HCT116 (cell line): ENCODE data around the gene TARS2. TPM values are rescaled to one million over a fixed set of nuclear protein-coding genes. Genes with fewer than 3 reads are reported as not detected.

ENCODE experiments used
- ATAC-seq: fragments of 200-7000 bp; cut with Tn5 transposase; 2 replicates; pipeline ENCODE4 v1.9.1; 2020; ENCODE audit warnings: mild to moderate bottlenecking, moderate library complexity
- BruUV-seq: library from RNA; stranded (reverse); fragments of 400-500 nt; replicated peaks from 2 replicates; lab custom pipeline; 2021; lab: Mats Ljungman, UMichigan
- CTCF ChIA-PET: fragments of 300-600 bp; sonication (Branson Sonifier 250); formaldehyde crosslinking; loops from one replicate; lab custom pipeline; 2021; ENCODE audit warnings: antibody characterized with exemption; lab: Charles Lee
- POLR2A ChIA-PET: fragments of 300-600, 350-600 bp; sonication (Branson Sonifier 250); formaldehyde crosslinking; loops from one replicate; lab custom pipeline; 2021; ENCODE audit warnings: antibody characterized with exemption; lab: Charles Lee
- RAD21 ChIA-PET, 2 experiments: fragments of 300-600 bp; sonication (Branson Sonifier 250); formaldehyde crosslinking; loops; one replicate each; lab custom pipeline; 2023; ENCODE audit warnings: low total read pairs in 2 of 2; ENCODE audit not compliant: uncharacterized antibody in 2 of 2, unreplicated experiment in 2 of 2, low non-redundant PET in 1 of 2; lab: Charles Lee
- DNase-seq: peaks from one replicate; pipeline ENCODE4 v3.0.0-alpha.2; 2010; ENCODE audit warnings: low read depth, low spot score
- H2AFZ ChIP-seq: fragments of 200-600 bp; shearing (Covaris generic), sonication (generic); 2 replicates; pipeline ENCODE4 v1.6.1; 2017; ENCODE audit warnings: low read depth, mixed run types, mixed read lengths, antibody characterized with exemption, low read length; ENCODE audit not compliant: poor library complexity, severe bottlenecking
- H3K27ac ChIP-seq: 2 replicates; pipeline ENCODE4 v1.5.1; 2012; ENCODE audit warnings: low read depth, low read length
- H3K27me3 ChIP-seq: fragments of 200-600 bp; sonication (generic); 2 replicates; pipeline ENCODE4 v1.6.1; 2016; ENCODE audit warnings: mixed run types, low read length, mixed read lengths; ENCODE audit not compliant: insufficient read depth
- H3K36me3 ChIP-seq, 2 experiments: fragments of 200-500 bp in 1 of 2; fragments of 200-600 bp in 1 of 2; sonication (Bioruptor generic) in 1 of 2; sonication (generic) in 1 of 2; 2 replicates each; pipeline versions ENCODE4 v1.5.1 to v1.6.1; 2014 to 2016; ENCODE audit warnings: low read length in 2 of 2, inconsistent platforms in 1 of 2, mixed read lengths in 1 of 2, mixed run types in 1 of 2; ENCODE audit not compliant: insufficient read depth in 2 of 2, control insufficient read depth in 1 of 2
- H3K4me1 ChIP-seq, 2 experiments: fragments of 200-600 bp in 1 of 2; sonication (generic) in 1 of 2; 2 replicates each; pipeline versions ENCODE4 v1.5.1 to v1.6.1; 2012 to 2017; ENCODE audit warnings: low read length in 2 of 2, inconsistent platforms in 1 of 2, mild to moderate bottlenecking in 1 of 2, mixed read lengths in 1 of 2, mixed run types in 1 of 2, moderate library complexity in 1 of 2; ENCODE audit not compliant: insufficient read depth in 2 of 2, control insufficient read depth in 1 of 2
- H3K4me2 ChIP-seq: fragments of 200-600 bp; sonication (generic); 2 replicates; pipeline ENCODE4 v1.6.1; 2017; ENCODE audit warnings: mixed run types, low read length, mixed read lengths
- H3K4me3 ChIP-seq, 2 experiments: fragments of 200-600 bp in 1 of 2; sonication (generic) in 1 of 2; replicated peaks in 1 of 2; 2 replicates each; pipeline ENCODE4 v1.5.1; 2011 to 2016; ENCODE audit warnings: low read length in 2 of 2, control low read depth in 1 of 2, low read depth in 1 of 2, mild to moderate bottlenecking in 1 of 2, mixed read lengths in 1 of 2, mixed run types in 1 of 2
- H3K79me2 ChIP-seq: fragments of 200-600 bp; sonication (generic); 2 replicates; pipeline ENCODE4 v1.6.1; 2017; ENCODE audit warnings: mild to moderate bottlenecking, mixed run types, low read length, moderate library complexity, mixed read lengths; ENCODE audit not compliant: insufficient read depth
- H3K9ac ChIP-seq: fragments of 200-600 bp; sonication (generic); 2 replicates; pipeline ENCODE4 v1.6.1; 2016; ENCODE audit warnings: low read length, mixed read lengths
- H3K9me2 ChIP-seq: fragments of 200-600 bp; sonication (generic), shearing (Covaris generic); 2 replicates; pipeline ENCODE4 v1.6.1; 2017; ENCODE audit warnings: mixed run types, mild to moderate bottlenecking, moderate library complexity; ENCODE audit not compliant: insufficient read depth
- H3K9me3 ChIP-seq, 2 experiments: fragments of 200-500 bp in 1 of 2; fragments of 200-600 bp in 1 of 2; sonication (Bioruptor generic) in 1 of 2; sonication (generic) in 1 of 2; 2 replicates each; pipeline ENCODE4 v1.6.1; 2014 to 2017; ENCODE audit warnings: low read length in 2 of 2, mixed read lengths in 2 of 2, inconsistent platforms in 1 of 2, low read depth in 1 of 2, mild to moderate bottlenecking in 1 of 2, mixed run types in 1 of 2, moderate library complexity in 1 of 2; ENCODE audit not compliant: control insufficient read depth in 1 of 2, insufficient read depth in 1 of 2
- H4K20me1 ChIP-seq: fragments of 200-600 bp; sonication (generic), shearing (Covaris generic); 2 replicates; pipeline ENCODE4 v1.6.1; 2017; ENCODE audit warnings: mixed run types, mild to moderate bottlenecking, moderate library complexity; ENCODE audit not compliant: insufficient read depth
- POLR2A ChIP-seq: IDR thresholded peaks from 2 replicates; pipeline ENCODE4 v1.7.0; 2011; ENCODE audit warnings: borderline replicate concordance; ENCODE audit not compliant: insufficient read depth, insufficient read length; ENCODE audit errors: extremely low read depth
- SIN3A ChIP-seq: IDR thresholded peaks from 2 replicates; pipeline ENCODE4 v1.6.1; 2012; ENCODE audit warnings: low read depth
- TCF7L2 ChIP-seq: IDR thresholded peaks from 2 replicates; pipeline ENCODE4 v1.7.0; 2011; ENCODE audit warnings: borderline replicate concordance, inconsistent platforms; ENCODE audit not compliant: insufficient read depth, insufficient read length; ENCODE audit errors: extremely low read depth
- YY1 ChIP-seq: IDR thresholded peaks from 2 replicates; pipeline ENCODE4 v1.6.1; 2011; ENCODE audit warnings: low read length, low read depth, moderate library complexity, mild to moderate bottlenecking; ENCODE audit not compliant: insufficient replicate concordance; ENCODE audit errors: extremely low read depth
- ZFX ChIP-seq: fragments of 450-650 bp; IDR thresholded peaks from 2 replicates; pipeline ENCODE4 v1.6.1; 2017
- ZNF274 ChIP-seq: fragments of 200-500 bp; sonication (Bioruptor generic); IDR thresholded peaks from 2 replicates; pipeline ENCODE4 v1.6.1; 2014; ENCODE audit warnings: mild to moderate bottlenecking, low read depth, low read length, inconsistent platforms
- intact Hi-C: fragments of 100-400 bp; cut with micrococcal nuclease; formaldehyde crosslinking; loops from 2 replicates; pipeline ENCODE4 v1.10.0; 2022
- total RNA-seq: library from RNA; stranded (reverse); gene quantifications from one replicate; pipeline ENCODE4 v1.2.1, GENCODE V29; 2021; ENCODE audit not compliant: unreplicated experiment
- TF ChIP-seq, protein P1 (sequence below): IDR thresholded peaks from 2 replicates; pipeline ENCODE4 v1.6.1; 2012; ENCODE audit warnings: low read depth

The TARS2 gene
- total RNA-seq, 1 experiment from 2014 or later, result 23.2 TPM

- no peak for ATAC-seq
- no peak overlapping the region for H3K4me2 ChIP-seq
- ChIA-PET RAD21 (no interaction called here), POLR2A (no interaction called here), CTCF (interaction anchor here (1.0 to 1.4 kb wide), 2 partner anchors 12 to 16 kb away, joined by 4 read pairs; no protein-coding TSS in a partner anchor)
- peaks cover 2 to 14% of the 10 kb centered on the region in 2 experiments; a peak in 3 of 4 replicates for H3K4me1 ChIP-seq
- no TSS peak for BruUV-seq
- DNase-seq, result no peak
- no peaks in the 10 kb centered on the region for H3K9me2 ChIP-seq
- no peaks in the 10 kb centered on the region for H3K79me2 ChIP-seq
- H3K27me3 ChIP-seq, result no peaks in the 10 kb centered on the region
- no peak for TF ChIP-seq YY1
- no peak for TF ChIP-seq POLR2A
- TF ChIP-seq, protein P1, sequence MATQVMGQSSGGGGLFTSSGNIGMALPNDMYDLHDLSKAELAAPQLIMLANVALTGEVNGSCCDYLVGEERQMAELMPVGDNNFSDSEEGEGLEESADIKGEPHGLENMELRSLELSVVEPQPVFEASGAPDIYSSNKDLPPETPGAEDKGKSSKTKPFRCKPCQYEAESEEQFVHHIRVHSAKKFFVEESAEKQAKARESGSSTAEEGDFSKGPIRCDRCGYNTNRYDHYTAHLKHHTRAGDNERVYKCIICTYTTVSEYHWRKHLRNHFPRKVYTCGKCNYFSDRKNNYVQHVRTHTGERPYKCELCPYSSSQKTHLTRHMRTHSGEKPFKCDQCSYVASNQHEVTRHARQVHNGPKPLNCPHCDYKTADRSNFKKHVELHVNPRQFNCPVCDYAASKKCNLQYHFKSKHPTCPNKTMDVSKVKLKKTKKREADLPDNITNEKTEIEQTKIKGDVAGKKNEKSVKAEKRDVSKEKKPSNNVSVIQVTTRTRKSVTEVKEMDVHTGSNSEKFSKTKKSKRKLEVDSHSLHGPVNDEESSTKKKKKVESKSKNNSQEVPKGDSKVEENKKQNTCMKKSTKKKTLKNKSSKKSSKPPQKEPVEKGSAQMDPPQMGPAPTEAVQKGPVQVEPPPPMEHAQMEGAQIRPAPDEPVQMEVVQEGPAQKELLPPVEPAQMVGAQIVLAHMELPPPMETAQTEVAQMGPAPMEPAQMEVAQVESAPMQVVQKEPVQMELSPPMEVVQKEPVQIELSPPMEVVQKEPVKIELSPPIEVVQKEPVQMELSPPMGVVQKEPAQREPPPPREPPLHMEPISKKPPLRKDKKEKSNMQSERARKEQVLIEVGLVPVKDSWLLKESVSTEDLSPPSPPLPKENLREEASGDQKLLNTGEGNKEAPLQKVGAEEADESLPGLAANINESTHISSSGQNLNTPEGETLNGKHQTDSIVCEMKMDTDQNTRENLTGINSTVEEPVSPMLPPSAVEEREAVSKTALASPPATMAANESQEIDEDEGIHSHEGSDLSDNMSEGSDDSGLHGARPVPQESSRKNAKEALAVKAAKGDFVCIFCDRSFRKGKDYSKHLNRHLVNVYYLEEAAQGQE, result no peak
- no peak for TF ChIP-seq TCF7L2
- no peak for TF ChIP-seq ZFX
- no peak for TF ChIP-seq ZNF274
- TF ChIP-seq SIN3A, result no peak
- H2AFZ ChIP-seq, result no peak overlapping the region
- H3K9ac ChIP-seq, result no peak overlapping the region
- H3K36me3 ChIP-seq, result no peaks in the 10 kb centered on the region
- no peaks in the 10 kb centered on the region for H3K9me3 ChIP-seq
- intact Hi-C loops, result no loop called here
- no peak overlapping the region for H3K4me3 ChIP-seq
- no peak overlapping the region for H3K27ac ChIP-seq
- H4K20me1 ChIP-seq, result no peaks in the 10 kb centered on the region
Observed at GRCh38 chr1:150544204-150544603, 57.0 kb downstream of the TARS2 start.
